ENCODE results near the gene CHST6. TPM values are rescaled to one million over a fixed set of nuclear protein-coding genes. Genes with fewer than 3 reads are reported as not detected.
"Not testable (repeated sequence)": the region's sequence is repeated elsewhere in the genome, so short reads cannot be mapped to it uniquely, and the experiment has no call there.

CHST6 gene
- total and polyA plus RNA-seq, 9 donors, result 1.6 to 6.9 (median 2.8) TPM

DNA sequence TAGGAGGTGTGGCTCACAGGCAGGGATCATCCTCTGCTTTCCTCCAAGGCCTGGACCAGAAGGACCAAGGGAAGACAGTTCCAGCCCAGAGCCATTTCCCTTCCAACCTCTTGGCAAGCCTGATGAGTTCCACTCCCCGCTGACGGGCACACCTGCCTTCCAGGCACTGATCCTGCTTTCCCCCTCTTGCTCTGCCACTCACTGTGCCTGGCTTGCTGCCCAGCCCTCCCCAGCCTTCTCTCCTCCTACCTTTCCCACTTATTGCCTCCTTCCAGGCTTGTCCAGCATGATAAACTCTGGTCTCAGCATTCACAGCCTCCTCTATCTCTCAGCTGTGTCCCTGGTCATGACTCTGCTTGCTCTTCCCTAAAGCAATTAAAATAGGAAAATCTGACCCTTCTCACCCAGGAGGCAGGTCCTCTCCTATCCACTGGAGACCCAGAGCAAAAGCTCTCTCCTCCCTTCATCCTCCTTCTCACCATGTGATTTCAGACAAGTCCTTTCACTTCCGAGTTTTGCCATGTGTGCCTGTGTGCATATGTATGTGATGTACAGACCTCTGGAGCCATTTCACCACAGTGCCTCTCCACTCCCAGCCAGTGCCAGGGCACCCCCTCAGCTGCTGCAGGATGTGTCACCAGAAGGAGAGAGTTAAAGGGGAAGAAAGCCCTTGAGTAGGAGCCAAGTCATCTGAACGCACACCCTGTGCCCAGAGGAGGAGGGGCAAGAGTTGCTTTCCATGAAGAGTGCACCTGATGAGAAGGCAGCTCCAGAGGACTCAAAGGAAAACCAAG is 17.4 kb downstream of the CHST6 start:
- no peak overlapping the region for H3K27ac ChIP-seq (ENCODE audit: low read length)
- no peaks in the 10 kb centered on the region for H3K36me3 ChIP-seq (ENCODE audit: control insufficient read depth, insufficient read depth, low read length)
- no peaks in the 10 kb centered on the region for H3K9me3 ChIP-seq (replicated peaks; ENCODE audit: control insufficient read depth, low read depth, low read length)
- WGBS (ENCODE audit: insufficient coverage), result 71% methylated on average over 3 of the region's 4 CpGs
- no peak for DNase-seq
- H3K4me3 ChIP-seq (ENCODE audit: low read length), result no peak overlapping the region
- no peaks in the 10 kb centered on the region for H3K4me1 ChIP-seq (ENCODE audit: control insufficient read depth, insufficient read depth, low read length)
- H3K27me3 ChIP-seq (ENCODE audit: control insufficient read depth, insufficient read depth, low read length), result no peaks in the 10 kb centered on the region

DNA sequence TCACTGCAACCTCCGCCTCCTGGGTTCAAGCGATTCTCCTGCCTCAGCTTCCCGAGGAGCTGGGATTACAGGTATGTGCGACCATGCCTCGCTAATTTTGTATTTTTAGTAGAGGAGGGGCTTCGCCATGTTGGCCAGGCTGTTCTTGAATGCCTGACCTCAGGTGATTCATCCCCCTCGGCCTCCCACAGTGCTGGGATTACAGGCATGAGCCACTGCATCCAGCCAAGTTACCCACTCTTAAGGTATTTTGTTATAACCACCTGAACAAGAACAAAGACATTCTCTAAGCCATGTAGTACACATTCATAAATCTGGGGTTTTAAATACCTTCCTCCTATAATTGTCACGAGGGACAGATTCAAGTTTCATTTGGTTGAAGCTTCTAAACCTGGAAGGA is 18.4 kb downstream of the CHST6 start:
- H3K9me3 ChIP-seq (replicated peaks; ENCODE audit: control insufficient read depth, low read depth, low read length), result no peaks in the 10 kb centered on the region
- H3K4me1 ChIP-seq (ENCODE audit: control insufficient read depth, insufficient read depth, low read length), result no peaks in the 10 kb centered on the region
- H3K4me3 ChIP-seq (ENCODE audit: low read length), result no peak overlapping the region
- no peaks in the 10 kb centered on the region for H3K27me3 ChIP-seq (ENCODE audit: control insufficient read depth, insufficient read depth, low read length)
- no peak for DNase-seq
- H3K27ac ChIP-seq (ENCODE audit: low read length), result no peak overlapping the region
- no peaks in the 10 kb centered on the region for H3K36me3 ChIP-seq (ENCODE audit: control insufficient read depth, insufficient read depth, low read length)
- 100% methylated on average over 1 of the region's 8 CpGs for WGBS (ENCODE audit: insufficient coverage)

DNA sequence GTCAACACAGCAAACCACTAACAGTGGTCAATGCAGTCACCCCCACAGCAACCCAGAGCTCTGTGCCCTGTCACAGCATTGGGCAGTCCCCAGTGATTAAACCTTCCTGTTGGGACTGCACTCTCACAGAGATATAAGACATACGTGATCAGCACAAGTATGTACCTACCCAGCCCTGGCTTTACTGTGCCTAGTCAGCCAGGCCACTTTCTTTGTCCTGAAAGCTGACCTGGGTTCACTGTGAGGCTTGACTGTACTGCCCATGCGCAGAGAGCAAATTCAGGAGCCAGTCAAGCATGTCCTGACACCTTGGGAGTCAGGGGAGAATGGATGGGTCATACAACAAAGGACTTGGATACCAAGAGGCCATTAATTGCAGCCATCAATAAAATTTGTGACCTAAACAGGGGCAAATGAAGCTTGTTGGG is 19.8 kb downstream of the CHST6 start:
- Histone ChIP-seq H3K4me1 (ENCODE audit: control insufficient read depth, insufficient read depth, low read length) (no peaks in the 10 kb centered on the region), H3K27ac (ENCODE audit: low read length) (no peak overlapping the region), H3K4me3 (ENCODE audit: low read length) (no peak overlapping the region), H3K36me3 (ENCODE audit: control insufficient read depth, insufficient read depth, low read length) (no peaks in the 10 kb centered on the region), H3K27me3 (ENCODE audit: control insufficient read depth, insufficient read depth, low read length) (no peaks in the 10 kb centered on the region), H3K9me3 (replicated peaks; ENCODE audit: control insufficient read depth, low read depth, low read length) (no peaks in the 10 kb centered on the region)
- 100% methylated on average over 2 of the region's 2 CpGs for WGBS (ENCODE audit: insufficient coverage)
- DNase-seq, result no peak

DNA sequence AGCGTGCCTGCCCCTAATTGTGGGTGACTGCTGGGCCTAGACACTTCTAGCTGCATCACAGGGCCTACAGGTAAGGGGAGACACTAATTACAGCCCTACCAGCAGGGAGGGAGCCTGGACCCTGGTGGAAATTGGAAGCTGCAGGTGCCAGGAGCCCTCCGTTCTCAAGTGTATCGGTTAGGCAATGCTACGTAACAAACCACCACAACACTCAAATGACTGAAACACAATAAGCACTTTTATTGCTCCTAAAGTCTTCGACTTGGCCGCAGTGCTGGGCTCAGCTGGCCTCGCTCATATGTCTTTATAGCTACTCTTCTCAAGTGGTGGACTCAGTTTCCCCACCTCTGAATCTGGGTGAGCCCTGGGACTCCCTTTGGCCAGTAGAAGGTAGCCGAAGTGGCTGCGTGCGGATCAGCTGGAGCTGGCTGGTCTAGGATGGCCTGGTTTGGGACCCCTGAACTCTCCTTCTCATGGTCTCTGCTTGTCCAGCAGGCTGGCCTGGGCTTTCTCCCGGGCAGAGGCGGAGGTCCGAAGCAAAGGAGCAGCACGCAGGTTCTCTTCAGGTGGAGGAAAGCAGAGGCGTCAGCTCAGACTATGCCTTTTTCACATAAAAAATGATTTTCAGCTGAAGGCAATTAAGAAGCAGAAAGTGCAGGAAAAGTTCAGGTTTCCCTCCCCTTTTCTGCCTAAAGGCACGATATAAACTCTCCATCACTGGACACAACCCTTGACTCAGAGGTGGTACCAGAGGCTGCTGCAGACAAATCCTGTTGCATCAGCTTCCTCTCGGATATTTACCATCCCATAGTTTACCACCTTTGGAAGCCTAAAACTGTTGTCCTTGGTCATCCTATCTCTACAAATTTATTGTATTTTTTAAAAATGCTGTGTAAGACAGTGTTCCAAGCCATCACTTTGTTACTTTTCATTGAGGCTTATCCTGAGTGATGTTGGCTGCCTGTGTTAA is 22.0 kb downstream of the CHST6 start:
- H3K36me3 ChIP-seq (ENCODE audit: control insufficient read depth, insufficient read depth, low read length), result no peaks in the 10 kb centered on the region
- no peak for DNase-seq
- H3K27ac ChIP-seq (ENCODE audit: low read length), result no peak overlapping the region

DNA sequence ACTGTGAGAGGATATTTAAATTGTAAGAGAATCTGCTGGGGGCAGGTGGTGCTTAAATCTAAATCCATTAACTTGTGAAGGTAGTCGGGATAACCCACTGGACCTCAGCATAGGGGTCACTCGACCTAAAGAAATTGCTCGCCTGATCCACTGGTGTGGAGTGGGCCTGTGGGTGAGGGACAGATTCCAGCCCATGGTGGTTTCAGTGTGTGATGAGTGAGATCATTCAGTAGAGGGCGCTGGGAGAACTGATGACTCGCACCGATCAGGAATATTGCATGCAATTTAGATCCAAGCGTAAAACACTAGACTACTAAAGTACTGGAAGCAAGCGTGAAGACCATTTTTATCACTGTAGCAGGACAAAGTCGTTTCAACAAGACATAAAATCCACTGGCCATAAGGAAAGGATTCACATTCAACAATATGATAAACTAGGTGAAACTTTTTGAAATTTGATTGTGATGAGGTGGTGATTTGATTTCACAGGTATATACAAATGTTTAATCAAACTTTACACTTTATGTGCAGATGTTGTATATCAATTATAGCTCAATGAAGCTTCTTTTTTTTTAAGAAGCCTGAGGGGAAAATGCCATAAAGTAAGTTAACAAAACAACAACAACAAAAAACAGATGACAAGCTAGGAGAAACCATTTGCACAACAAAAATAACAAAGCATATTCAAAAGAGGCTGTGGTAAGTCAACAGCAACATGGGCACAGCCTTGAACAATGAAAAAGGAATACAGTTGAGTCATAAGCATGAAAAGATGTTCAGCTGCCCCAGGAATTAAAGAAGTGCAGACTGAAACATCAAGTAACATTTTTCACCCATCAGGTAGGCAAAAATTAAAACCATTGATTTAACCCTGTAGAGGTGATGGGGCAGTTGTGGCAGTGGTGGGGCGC is 23.3 kb downstream of the CHST6 start:
- 7% methylated on average over 5 of the region's 10 CpGs for WGBS (ENCODE audit: insufficient coverage)
- H3K4me1 ChIP-seq (ENCODE audit: control insufficient read depth, insufficient read depth, low read length), result no peaks in the 10 kb centered on the region
- DNase-seq, result peak; percentile 86

More for the DNA sequence above, 22.0 kb downstream of the CHST6 start:
- Histone ChIP-seq H3K27me3 (ENCODE audit: control insufficient read depth, insufficient read depth, low read length) (no peaks in the 10 kb centered on the region), H3K4me1 (ENCODE audit: control insufficient read depth, insufficient read depth, low read length) (no peaks in the 10 kb centered on the region), H3K9me3 (replicated peaks; ENCODE audit: control insufficient read depth, low read depth, low read length) (no peaks in the 10 kb centered on the region), H3K4me3 (ENCODE audit: low read length) (no peak overlapping the region)
- WGBS (ENCODE audit: insufficient coverage), result 93% methylated on average over 11 of the region's 17 CpGs

DNA sequence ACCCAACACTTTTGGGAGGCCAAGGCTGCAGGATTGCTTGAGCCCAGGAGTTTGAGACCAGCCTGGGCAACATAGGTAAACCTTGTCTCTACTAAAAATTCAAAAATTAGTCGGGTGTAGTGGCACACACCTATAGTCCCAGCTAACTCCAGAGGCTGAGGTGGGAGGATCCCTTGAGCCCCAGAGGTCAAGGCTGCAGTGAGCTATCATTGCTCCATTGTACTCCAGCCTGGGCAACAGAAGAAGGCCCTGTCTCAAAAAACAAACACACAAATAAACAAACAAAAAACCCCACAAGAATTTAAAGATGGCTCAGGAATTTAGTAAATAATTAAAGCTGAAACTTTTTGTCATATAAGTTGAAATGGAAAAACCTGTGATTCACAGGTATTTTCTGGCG is 28.5 kb downstream of the CHST6 start:
- H3K27ac ChIP-seq (ENCODE audit: low read length), result no peak overlapping the region
- DNase-seq, result no peak
- H3K4me1 ChIP-seq (ENCODE audit: control insufficient read depth, insufficient read depth, low read length), result peaks cover 5% of the 10 kb centered on the region
- WGBS (ENCODE audit: insufficient coverage), result no CpG with 5 or more reads among the region's 2 CpGs
- H3K27me3 ChIP-seq (ENCODE audit: control insufficient read depth, insufficient read depth, low read length), result no peaks in the 10 kb centered on the region
- H3K36me3 ChIP-seq (ENCODE audit: control insufficient read depth, insufficient read depth, low read length), result no peaks in the 10 kb centered on the region
- H3K9me3 ChIP-seq (replicated peaks; ENCODE audit: control insufficient read depth, low read depth, low read length), result no peaks in the 10 kb centered on the region
- no peak overlapping the region for H3K4me3 ChIP-seq (ENCODE audit: low read length)

More for the DNA sequence above, 23.3 kb downstream of the CHST6 start:
- H3K36me3 ChIP-seq (ENCODE audit: control insufficient read depth, insufficient read depth, low read length), result no peaks in the 10 kb centered on the region
- H3K27me3 ChIP-seq (ENCODE audit: control insufficient read depth, insufficient read depth, low read length), result no peaks in the 10 kb centered on the region
- H3K27ac ChIP-seq (ENCODE audit: low read length), result no peak overlapping the region
- H3K9me3 ChIP-seq (replicated peaks; ENCODE audit: control insufficient read depth, low read depth, low read length), result no peaks in the 10 kb centered on the region
- no peak overlapping the region for H3K4me3 ChIP-seq (ENCODE audit: low read length)

DNA sequence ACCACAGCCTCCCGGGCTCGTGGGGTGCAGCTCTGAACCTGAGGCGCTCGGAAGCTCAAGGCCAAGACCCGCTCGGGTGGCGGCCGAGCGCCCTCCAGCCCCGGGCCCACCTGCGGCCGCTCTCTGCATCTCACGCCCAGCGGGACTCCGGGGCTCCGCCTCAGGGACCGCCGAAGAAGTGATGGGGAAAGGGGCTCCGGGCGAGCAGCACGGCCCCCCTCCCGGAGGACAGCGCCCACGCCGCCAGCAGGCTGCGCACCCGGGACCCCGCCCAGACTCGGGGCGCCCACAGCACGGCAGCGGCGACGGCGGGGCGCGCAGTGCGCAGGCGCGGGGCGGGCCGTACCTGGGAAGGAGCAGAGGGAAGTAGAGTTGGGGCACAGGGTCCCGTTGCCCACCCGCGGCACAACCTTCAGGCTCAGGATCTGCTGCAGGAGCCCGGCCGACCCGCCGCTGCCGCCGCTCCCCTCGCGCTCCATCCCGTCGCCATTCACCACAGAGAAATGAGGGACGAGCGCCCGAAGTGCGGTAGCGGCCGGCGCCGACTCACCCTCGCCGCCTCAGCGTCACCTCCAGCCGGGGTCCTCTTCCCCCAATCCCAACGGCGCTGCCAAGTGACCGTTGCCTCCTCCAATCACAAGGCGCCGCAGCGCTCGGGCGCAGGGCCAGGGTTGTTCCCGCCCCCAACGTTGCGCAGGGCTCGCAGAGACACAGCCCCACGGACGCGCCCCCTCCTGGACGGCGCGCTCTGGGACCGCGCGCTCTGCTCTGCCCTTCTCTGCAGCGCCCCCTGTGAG is 30.9 kb downstream of the CHST6 start, which contains the start of gene TMEM170A:
Gene TMEM170A, minus strand, starts transcription at position 568 of the 797 bp plus-strand sequence. Its CDS starts 89 bp downstream, at position 479.
- under 1% methylated on average over 86 of the region's 89 CpGs for WGBS (ENCODE audit: insufficient coverage)
- peaks cover 20% of the 10 kb centered on the region for H3K4me1 ChIP-seq (ENCODE audit: control insufficient read depth, insufficient read depth, low read length)
- H3K27me3 ChIP-seq (ENCODE audit: control insufficient read depth, insufficient read depth, low read length), result no peaks in the 10 kb centered on the region
- no peaks in the 10 kb centered on the region for H3K9me3 ChIP-seq (replicated peaks; ENCODE audit: control insufficient read depth, low read depth, low read length)
- DNase-seq, result peak; percentile 100
- H3K27ac ChIP-seq (ENCODE audit: low read length), result peak within 1 kb of the TSS; percentile 100
- H3K4me3 ChIP-seq (ENCODE audit: low read length), result peak within 1 kb of the TSS; percentile 95
- peaks cover 3% of the 10 kb centered on the region for H3K36me3 ChIP-seq (ENCODE audit: control insufficient read depth, insufficient read depth, low read length)

DNA sequence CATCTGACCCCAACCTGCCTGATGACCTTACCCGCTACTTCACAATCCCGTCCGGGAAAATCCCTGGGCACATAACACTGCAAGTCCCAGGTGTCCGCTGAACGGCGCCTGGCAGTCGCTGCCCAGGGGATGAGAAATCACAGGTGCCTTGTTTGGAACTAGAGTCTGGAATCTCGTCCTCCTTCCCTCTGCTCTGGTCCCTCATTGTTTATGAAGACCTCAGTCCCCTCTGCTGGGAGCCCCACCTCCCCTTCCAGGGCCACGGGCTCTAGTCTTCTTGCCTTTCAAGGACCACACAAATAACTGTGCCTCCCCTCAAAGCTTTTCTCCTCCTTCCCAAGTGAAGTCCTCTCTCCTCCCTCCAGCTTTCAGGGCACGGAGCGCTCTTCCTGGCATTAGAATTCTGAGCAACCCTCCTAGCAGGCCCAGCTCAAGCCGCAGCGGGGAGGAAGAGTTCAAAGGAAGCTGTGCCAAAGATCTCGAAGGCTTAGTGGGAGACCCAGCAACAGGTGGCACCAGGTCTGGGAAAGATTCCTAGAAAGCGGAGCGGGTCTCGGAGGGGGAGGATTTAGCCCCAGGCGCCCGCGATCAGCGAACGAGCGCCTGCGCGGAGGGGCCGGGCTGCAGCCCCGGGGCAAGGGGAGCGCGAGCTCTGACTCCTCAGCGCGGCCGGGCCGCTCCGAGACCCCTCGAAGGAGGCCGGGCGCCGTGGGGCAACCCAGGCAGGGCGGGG is 31.7 kb downstream of the CHST6 start:
- not testable (repeated sequence) for H3K36me3 ChIP-seq (ENCODE audit: control insufficient read depth, insufficient read depth, low read length); H3K27me3 ChIP-seq (ENCODE audit: control insufficient read depth, insufficient read depth, low read length); H3K9me3 ChIP-seq (replicated peaks; ENCODE audit: control insufficient read depth, low read depth, low read length)
- peak overlapping the region; percentile 95 for H3K4me3 ChIP-seq (ENCODE audit: low read length)
- H3K27ac ChIP-seq (ENCODE audit: low read length), result peak overlapping the region; percentile 100
- WGBS (ENCODE audit: insufficient coverage), result 1% methylated on average over 34 of the region's 39 CpGs
- peak; percentile 75 for DNase-seq
- H3K4me1 ChIP-seq (ENCODE audit: control insufficient read depth, insufficient read depth, low read length), result peaks cover 22% of the 10 kb centered on the region

Measured in muscle of leg (tissue), 11 donors.